IPS-18c (cell line): Measurements from ENCODE around the gene HTT.
"Not testable (repeated sequence)": the region's sequence is repeated elsewhere in the genome, so short reads cannot be mapped to it uniquely, and the experiment has no call there.

Experiments used
- H3K4me3 ChIP-seq: 2 replicates; pipeline ENCODE4 v1.7.0; 2013; ENCODE audit warnings: low read depth, mild to moderate bottlenecking, low read length, moderate library complexity; ENCODE audit not compliant: insufficient read depth
- H3K9me3 ChIP-seq: one replicate; pipeline ENCODE4 v1.6.1; 2013; ENCODE audit warnings: mild to moderate bottlenecking, low read length, moderate library complexity; ENCODE audit not compliant: control insufficient read depth, insufficient read depth

Gene HTT

DNA sequence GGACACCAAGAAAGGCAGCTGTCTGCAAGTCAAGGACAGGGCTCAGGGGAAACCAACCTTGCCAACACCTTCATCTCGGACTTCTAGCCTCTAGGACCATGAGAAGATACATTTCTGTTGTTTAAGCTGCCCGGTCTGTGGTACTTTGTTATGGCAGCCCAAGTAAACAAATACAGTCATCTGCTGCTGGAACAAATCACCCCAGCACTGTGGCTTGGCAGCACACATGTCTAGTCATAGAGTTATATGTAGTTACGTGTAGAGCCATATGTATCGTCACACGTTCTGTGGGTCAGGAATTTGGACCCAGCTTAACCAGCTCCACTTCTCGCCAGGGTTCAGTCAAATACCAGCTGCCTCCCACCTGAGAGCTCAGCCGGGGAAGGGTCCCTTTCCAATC, 2.7 kb upstream of the HTT start:
- no peak overlapping the region for H3K4me3 ChIP-seq
- no peaks in the 10 kb centered on the region for H3K9me3 ChIP-seq

DNA sequence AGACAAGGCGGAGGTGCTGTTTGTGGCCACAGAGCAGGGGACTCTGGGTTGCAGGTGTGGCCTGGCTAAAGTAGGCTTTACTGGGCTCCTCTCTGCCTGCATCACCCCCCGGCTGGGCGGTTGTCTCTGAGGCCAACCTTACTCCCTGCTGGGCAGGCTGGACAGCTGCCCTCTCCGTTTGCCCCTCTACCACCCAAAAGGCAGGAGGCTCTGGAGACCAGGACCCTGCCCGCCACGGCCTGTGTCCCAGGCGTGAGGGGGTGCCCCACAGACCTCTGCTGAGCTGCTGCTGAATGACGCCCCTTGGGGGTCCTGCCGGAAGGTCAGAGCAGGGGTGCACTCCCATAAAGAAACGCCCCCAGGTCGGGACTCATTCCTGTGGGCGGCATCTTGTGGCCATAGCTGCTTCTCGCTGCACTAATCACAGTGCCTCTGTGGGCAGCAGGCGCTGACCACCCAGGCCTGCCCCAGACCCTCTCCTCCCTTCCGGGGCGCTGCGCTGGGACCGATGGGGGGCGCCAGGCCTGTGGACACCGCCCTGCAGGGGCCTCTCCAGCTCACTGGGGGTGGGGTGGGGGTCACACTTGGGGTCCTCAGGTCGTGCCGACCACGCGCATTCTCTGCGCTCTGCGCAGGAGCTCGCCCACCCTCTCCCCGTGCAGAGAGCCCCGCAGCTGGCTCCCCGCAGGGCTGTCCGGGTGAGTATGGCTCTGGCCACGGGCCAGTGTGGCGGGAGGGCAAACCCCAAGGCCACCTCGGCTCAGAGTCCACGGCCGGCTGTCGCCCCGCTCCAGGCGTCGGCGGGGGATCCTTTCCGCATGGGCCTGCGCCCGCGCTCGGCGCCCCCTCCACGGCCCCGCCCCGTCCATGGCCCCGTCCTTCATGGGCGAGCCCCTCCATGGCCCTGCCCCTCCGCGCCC, 1.1 kb upstream of the HTT start:
- H3K9me3 ChIP-seq, result no peaks in the 10 kb centered on the region
- peak overlapping the region; percentile 71 for H3K4me3 ChIP-seq

DNA sequence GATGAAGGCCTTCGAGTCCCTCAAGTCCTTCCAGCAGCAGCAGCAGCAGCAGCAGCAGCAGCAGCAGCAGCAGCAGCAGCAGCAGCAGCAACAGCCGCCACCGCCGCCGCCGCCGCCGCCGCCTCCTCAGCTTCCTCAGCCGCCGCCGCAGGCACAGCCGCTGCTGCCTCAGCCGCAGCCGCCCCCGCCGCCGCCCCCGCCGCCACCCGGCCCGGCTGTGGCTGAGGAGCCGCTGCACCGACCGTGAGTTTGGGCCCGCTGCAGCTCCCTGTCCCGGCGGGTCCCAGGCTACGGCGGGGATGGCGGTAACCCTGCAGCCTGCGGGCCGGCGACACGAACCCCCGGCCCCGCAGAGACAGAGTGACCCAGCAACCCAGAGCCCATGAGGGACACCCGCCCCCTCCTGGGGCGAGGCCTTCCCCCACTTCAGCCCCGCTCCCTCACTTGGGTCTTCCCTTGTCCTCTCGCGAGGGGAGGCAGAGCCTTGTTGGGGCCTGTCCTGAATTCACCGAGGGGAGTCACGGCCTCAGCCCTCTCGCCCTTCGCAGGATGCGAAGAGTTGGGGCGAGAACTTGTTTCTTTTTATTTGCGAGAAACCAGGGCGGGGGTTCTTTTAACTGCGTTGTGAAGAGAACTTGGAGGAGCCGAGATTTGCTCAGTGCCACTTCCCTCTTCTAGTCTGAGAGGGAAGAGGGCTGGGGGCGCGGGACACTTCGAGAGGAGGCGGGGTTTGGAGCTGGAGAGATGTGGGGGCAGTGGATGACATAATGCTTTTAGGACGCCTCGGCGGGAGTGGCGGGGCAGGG, 568 bp downstream of the HTT start:
- Histone ChIP-seq H3K9me3 (no peaks in the 10 kb centered on the region), H3K4me3 (peak overlapping the region; percentile 100)

DNA sequence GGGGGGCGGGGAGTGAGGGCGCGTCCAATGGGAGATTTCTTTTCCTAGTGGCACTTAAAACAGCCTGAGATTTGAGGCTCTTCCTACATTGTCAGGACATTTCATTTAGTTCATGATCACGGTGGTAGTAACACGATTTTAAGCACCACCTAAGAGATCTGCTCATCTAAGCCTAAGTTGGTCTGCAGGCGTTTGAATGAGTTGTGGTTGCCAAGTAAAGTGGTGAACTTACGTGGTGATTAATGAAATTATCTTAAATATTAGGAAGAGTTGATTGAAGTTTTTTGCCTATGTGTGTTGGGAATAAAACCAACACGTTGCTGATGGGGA, 1.1 kb downstream of the HTT start:
- peak overlapping the region; percentile 87 for H3K4me3 ChIP-seq
- H3K9me3 ChIP-seq, result no peaks in the 10 kb centered on the region

DNA sequence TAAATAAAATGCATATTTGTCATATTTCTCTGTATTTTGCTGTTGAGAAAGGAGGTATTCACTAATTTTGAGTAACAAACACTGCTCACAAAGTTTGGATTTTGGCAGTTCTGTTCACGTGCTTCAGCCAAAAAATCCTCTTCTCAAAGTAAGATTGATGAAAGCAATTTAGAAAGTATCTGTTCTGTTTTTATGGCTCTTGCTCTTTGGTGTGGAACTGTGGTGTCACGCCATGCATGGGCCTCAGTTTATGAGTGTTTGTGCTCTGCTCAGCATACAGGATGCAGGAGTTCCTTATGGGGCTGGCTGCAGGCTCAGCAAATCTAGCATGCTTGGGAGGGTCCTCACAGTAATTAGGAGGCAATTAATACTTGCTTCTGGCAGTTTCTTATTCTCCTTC, 3.3 kb downstream of the HTT start:
- Histone ChIP-seq H3K9me3 (no peaks in the 10 kb centered on the region), H3K4me3 (no peak overlapping the region)

DNA sequence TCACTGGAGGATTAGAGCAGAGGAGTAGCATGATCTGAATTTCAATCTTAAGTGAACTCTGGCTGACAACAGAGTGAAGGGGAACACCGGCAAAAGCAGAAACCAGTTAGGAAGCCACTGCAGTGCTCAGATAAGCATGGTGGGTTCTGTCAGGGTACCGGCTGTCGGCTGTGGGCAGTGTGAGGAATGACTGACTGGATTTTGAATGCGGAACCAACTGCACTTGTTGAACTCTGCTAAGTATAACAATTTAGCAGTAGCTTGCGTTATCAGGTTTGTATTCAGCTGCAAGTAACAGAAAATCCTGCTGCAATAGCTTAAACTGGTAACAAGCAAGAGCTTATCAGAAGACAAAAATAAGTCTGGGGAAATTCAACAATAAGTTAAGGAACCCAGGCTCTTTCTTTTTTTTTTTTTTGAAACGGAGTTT, 5.2 kb downstream of the HTT start:
- Histone ChIP-seq H3K4me3 (no peak overlapping the region), H3K9me3 (no peaks in the 10 kb centered on the region)

DNA sequence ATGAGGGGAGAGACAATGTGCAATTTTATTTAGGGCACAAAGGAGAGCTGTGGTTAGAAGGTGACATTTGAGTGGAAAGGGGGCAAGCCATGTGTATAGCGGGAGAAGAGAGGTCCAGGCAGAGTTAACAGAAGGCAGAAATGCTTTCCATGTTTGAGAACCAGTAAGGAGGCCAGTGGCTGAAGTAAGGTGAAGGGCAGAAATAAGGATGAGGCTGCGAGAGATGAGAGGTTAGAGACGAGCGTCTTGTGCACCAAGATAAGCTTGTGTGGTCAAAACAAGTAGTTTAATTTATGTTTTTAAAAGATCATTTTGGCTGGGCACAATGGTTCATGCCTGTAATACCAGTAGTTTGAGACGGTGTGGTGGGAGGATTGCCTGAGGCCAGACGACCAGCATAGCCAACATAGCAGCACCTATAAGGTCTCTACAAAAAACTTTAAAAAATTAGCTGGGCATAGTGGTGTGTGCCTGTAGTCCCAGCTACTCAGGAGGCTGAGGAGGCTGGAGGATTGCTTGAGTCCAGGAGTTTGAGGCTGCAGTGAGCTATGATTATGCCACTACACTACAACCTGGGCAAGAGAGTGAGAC, 8.5 kb downstream of the HTT start:
- Histone ChIP-seq H3K9me3 (no peaks in the 10 kb centered on the region), H3K4me3 (no peak overlapping the region)

DNA sequence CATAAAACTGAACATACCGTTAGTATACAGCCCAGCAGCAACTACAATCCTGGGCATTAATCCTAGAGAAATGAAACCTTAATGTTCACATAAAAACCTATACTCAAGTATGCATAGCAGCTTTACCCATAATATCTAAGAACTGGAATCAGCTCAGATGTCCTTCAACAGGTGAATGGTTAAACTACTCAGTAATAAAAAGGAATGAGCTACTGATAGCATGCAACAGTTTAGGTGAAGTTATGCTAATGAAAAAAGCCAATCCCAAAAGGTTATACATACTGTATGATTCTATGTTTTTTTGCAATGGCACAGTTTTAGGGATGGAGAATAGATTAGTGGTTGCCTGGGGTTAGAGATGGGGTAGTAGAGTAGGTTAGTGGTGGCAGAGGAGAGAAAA, 9.3 kb downstream of the HTT start:
- Histone ChIP-seq H3K4me3 (no peak overlapping the region), H3K9me3 (no peaks in the 10 kb centered on the region)

DNA sequence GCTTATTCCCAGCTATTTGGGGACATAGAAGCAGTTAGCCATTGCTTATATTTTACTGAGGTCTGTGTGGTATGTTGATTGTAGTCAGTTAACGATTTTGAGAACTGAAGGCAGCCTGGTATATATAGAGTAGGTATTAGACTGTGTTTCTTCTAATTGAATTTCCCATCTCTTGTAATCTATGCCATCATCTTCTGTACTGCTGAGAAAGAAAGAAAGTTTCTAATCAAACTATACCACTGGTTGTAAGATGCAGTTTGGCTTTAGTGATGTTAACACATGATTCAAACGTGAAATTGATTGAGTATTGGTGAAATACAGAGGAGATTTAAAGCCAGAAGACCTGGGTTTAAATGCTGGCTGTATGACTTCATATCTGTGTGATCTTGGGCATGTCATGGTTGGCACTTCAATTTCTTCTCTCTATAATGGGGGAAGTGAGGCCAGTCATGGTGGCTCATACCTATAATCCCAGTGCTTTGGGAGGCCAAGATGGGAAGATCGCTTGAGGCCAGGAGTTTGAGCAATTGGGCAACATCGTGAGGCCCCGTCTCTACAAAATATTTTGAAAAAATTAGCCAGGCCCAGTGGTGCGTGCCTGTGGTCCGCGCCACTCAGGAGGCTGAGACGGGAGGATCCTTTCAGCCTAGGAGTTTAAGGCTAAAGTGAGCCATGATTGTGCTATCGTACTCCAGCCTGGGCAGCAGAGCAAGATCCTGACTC, 11.6 kb downstream of the HTT start:
- H3K9me3 ChIP-seq, result no peaks in the 10 kb centered on the region
- H3K4me3 ChIP-seq, result no peak overlapping the region

DNA sequence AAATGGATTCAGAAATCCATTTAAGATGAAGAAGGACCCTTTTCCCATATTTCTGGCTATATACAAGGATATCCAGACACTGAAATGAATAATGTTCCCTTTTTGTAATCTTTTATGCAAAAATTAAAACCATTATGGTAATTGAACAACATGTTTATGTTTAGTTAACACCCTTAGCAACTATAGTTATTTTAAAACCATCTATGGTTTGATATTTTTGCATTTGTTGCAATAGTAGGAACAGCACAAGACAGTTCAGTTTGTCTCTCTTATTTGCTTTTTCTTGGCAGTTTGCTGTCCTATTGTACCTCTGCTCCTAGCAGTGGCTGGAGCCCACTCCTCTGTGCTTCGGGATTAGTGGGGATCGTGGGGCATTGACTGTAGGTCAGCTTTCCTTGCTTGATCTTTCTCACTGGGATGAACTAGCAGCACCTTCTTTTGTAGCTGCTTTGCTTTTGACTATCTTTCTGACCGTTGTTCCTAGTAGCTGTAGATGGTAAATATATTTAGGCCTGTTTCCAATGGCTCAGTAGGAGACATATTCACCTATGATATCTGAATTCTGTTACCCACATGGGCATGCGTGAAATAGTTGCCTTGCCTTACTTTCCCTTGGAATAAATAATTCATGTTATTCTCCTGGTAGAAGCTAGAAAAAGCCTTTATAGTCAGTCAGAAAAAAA, 12.8 kb downstream of the HTT start:
- H3K9me3 ChIP-seq, result no peaks in the 10 kb centered on the region
- no peak overlapping the region for H3K4me3 ChIP-seq

DNA sequence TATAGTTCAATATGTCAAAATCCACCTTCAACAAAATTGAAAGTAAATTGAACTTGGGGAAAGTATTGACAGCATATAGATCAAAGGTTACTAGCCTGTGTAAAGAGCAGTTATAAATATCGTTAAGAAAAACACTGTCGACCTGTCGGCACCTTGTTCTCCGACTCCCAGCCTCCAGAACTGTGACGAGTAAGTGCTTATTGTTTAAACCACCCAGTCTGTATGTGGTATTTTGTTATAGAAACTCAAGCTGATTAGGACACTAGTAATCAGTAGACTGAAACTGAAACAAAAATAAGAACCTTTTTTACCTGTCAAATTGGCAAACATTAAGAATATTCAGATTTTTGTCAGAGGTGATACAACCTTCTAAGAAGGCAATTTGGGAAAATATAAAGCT, 17.0 kb downstream of the HTT start:
- Histone ChIP-seq H3K9me3 (no peaks in the 10 kb centered on the region), H3K4me3 (no peak overlapping the region)

DNA sequence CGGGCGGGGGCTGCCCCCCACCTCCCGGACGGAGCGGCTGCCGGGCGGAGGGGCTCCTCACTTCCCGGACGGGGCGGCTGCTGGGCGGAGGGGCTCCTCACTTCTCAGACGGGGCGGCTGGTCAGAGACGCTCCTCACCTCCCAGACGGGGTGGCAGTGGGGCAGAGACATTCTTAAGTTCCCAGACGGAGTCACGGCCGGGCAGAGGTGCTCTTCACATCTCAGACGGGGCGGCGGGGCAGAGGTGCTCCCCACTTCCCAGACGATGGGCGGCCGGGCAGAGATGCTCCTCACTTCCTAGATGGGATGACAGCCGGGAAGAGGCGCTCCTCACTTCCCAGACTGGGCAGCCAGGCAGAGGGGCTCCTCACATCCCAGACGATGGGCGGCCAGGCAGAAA, 20.2 kb downstream of the HTT start:
- H3K4me3 ChIP-seq, H3K9me3 ChIP-seq: not testable (repeated sequence)

DNA sequence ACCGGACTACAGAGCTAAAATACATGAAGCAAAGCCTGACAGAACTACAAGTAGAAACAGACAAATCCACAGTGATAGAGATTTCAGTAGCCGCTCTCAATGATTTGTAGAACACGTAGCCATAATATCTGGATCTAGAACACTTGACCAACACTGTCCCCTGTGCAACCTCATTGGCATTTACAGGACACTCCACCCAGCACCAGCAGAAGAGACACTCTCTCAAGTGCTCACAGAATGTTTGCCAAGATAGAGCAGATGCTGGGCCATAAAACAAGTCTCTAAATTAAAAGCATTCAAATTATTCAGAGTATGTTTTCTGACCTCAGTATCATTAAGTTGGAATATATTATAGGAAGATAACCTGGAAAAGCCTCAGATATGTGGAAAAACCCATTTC, 21.7 kb downstream of the HTT start:
- Histone ChIP-seq H3K4me3 (no peak overlapping the region), H3K9me3 (no peaks in the 10 kb centered on the region)

DNA sequence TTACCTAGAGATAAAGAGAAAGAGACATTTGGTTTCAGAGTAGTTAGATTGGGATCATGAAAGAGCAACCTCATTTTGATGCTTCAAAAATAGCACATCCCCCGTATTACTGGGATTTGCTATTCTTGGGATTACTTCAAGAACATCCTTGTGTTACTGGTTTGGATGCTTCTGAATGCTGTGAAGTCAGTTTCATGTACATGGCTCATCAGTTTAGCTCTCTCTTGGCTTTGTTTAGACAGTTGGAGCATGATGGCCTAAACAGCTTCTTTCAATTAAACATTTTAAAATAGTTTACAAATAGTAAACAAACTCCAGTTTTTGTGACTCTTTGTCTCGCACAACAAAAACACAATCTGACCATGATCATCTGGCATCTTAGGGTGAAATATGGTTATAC, 23.9 kb downstream of the HTT start:
- Histone ChIP-seq H3K4me3 (no peak overlapping the region), H3K9me3 (no peaks in the 10 kb centered on the region)

DNA sequence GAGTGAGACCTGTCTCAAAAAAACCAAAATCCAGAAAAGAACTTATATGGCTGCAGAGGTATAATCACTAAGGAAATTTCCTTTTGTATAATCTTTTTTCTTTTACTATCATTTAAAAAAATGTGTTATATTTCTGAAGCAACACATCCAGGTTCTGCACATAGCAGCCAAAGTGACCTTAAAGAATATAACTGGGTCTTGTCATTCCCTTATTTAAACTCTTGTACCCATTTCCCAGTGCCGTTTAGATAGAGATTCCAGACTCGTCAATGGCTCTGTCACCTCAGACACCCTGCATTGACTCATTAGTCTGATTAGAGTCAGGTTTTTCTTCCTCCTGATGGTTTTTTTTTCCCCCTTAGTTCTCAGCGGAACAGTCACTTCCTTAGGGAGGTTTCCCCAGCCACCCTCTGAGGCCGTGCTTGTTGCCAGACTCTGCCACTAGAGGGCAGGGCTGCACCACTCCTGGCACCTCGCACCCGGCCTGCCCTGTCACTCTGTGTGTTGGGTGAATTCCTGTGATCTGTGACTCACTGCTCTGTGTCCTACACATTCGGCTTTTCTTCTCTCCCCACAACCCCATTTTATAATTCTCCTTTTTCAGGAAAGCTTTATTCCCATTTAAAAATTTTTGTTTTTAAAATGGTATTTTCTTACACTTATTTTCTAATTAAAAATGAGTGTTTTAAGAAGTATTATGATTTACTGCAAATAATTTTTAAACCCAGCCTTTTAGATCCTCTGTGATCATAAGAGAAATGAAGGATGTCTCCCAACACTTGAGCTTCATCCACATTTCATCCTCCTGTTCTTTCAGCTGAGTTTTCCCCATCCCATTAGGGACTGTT, 32.1 kb downstream of the HTT start:
- Histone ChIP-seq H3K9me3 (no peaks in the 10 kb centered on the region), H3K4me3 (no peak overlapping the region)

DNA sequence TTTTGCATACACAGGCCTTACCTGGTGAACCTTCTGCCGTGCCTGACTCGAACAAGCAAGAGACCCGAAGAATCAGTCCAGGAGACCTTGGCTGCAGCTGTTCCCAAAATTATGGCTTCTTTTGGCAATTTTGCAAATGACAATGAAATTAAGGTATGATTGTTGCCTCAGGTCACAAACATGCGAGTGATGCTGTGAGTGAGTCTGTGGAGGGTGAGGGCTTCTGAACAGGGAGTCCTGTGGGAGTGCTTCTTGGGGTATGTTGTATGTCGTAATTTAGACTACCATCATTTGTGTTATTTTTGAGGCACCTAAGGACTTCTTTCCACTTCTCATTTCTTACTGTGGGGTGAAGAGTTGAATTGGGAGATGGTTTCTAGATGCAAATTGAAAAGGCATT, 32.8 kb downstream of the HTT start:
- no peak overlapping the region for H3K4me3 ChIP-seq
- no peaks in the 10 kb centered on the region for H3K9me3 ChIP-seq
